GM19351 (cell line): Measurements from ENCODE around the gene NUP85.
"Not testable (repeated sequence)": the region's sequence is repeated elsewhere in the genome, so short reads cannot be mapped to it uniquely, and the experiment has no call there.

Source experiments
- ATAC-seq: cut with Tn5 transposase; IDR thresholded peaks from one replicate; pipeline ENCODE4 v1.9.1; 2021; ENCODE audit warnings: mild to moderate bottlenecking, moderate library complexity; ENCODE audit not compliant: unreplicated experiment

Gene NUP85

DNA sequence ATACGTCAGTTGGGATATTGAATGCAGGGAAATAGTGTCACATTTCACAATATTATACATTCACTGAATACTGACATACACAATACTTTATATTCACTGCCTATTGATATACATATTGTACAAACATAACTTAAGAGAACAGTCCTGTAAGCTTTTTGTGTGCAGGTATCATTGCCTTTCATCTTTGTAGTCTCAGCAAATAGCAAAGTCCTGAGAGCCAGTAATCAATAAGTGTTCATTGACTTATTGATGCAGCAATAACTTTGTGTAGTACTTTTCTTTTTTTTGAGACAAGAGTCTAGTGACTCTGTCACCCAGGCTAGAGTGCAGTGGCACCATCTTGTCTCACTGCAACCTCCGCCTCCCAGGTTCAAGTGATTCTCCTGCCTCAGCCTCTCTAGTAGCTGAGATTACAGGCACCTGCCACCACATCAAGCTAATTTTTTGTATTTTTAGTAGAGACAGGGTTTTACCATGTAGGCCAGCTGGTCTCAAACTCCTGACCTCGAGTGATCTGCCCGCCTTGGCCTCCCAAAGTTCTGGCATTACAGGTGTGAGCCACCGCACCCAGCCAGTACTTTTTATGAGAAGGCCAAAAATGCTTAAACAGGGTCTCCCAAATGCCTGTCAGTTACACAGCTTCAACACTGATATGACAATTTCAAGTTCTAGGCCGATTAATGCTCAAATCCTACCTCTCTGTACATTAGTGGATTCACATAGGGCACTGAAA lies 5.4 kb upstream of the NUP85 start:
- no peak for ATAC-seq

DNA sequence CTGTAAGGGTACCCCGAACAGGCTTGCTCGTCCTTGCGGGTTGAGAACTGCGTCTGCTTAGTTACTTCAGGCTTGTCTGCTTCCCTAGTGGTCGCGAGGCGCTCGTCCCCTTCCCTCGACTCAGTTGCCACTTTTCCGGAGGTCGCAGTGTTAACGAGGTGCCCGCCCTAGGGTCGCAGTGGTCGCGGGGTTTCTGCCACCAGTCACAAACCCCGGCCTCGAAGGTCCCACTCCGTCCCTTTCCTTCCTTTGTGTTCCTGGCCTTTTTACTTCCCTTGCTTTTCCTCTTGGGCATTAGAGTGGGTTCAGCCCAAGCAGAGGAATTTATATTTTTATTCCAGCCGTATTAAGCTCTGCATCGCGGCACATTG lies 299 bp downstream of the NUP85 start:
- ATAC-seq, result no peak

DNA sequence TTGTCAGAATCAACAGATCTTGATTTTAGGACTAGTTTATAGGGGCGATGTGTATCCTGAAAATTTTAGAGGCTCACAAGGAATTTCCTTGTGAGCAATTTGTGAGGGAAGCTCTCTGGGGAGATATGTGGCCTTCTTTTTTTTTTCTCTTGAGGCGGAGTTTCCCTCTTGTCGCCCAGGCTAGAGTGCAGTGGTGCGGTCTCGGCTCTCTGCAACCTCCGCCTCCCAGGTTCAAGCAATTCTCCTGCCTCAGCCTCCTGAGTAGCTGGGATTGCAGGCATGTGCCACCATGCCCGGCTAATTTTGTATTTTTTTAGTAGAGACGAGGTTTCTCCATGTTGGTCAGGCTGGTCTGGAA lies 1.6 kb downstream of the NUP85 start:
- not testable (repeated sequence) for ATAC-seq

- ATAC-seq, result no peak
Measured at GRCh38 chr17:75207760-75208159, 2.3 kb downstream of the NUP85 start.

DNA sequence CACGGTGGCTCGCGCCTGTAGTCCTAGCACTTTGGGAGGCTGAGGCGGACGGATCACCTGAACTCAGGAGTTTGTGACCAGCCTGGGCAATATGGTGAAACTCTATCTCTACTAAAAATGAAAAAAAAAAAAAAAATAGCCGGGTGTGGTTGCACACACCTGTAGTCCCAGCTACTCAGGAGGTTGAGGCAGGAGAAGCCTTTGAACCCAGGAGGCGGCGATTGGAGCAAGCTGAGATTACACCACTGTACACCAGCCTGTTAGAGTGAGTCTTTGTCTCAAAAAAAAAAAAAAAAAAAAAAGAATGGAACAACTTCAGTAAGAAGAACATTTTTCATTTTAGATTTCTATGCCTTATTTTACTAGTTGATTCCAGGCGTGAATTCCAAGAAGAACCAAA lies 2.7 kb downstream of the NUP85 start:
- ATAC-seq, result no peak

- ATAC-seq, result no peak
Measured at GRCh38 chr17:75209061-75209460, 3.6 kb downstream of the NUP85 start.

DNA sequence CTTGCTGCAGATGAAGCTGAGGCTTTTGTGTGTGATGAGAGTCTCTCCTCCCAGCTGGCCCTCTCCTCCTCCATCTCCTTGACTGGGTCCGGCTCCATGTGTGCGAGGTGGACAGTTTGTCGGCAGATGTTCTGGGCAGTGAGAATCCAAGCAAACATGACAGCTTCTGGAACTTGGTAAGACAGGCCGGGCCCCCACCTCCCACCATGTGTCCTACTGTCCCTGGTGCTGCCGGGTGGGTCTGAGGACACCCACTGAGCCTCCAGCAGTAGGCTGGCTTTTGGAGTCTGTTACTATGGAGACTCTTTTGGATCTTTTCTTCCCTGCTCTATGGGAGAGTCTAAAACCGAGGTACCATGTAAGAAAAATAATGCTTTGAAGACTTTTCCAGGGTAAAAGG lies 12.7 kb downstream of the NUP85 start:
- ATAC-seq, result no peak

DNA sequence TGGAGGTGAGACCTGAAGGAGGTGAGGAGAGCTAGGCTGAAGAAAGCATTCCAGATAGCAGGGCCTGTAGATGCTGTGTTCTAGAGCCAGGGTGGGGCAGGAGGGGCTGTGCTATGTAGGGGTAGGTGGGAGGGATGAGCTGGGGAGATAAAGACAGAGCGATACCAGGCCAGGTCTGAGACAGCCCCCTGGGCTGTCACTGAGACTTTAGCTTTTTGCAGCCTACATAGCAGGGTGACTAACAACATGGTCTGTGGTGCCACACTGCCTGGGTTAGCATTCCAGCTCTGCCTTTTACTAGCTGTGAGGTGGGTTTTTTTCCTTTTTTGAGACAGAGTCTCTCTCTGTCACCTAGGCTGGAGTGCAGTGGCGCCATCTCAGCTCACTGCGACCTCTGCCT lies 14.3 kb downstream of the NUP85 start:
- no peak for ATAC-seq

DNA sequence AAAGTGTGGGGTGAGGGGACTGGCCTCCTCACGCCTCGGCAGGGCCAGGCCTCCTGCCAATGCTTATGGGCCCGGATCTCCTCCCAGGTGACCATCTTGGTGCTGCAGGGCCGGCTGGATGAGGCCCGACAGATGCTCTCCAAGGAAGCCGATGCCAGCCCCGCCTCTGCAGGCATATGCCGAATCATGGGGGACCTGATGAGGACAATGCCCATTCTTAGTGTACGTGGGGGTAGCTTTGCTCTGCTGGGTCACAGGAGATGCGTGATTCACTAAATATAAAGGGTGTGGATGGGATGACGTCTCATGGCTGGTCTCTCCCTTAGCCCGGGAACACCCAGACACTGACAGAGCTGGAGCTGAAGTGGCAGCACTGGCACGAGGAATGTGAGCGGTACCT lies 19.5 kb downstream of the NUP85 start:
- ATAC-seq, result no peak

DNA sequence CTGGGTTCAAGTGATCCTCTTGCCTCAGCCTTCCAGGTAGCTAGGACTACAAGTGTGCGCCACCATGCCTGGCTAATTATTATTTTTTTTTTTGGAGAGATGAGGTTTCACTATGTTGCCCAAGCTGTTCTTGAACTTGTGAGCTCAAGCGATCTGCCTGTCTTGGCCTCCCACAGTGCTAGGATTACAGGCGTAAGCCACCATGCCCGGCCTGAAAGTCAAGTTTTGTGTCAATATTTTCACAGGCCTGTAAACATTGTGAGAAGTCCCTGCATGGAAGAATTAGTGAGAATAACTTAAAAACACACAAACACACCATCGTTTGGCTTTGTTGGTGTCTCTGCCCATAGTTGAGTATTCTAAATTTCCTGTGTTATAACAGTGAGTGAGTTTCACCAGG lies 22.2 kb downstream of the NUP85 start:
- no peak for ATAC-seq

DNA sequence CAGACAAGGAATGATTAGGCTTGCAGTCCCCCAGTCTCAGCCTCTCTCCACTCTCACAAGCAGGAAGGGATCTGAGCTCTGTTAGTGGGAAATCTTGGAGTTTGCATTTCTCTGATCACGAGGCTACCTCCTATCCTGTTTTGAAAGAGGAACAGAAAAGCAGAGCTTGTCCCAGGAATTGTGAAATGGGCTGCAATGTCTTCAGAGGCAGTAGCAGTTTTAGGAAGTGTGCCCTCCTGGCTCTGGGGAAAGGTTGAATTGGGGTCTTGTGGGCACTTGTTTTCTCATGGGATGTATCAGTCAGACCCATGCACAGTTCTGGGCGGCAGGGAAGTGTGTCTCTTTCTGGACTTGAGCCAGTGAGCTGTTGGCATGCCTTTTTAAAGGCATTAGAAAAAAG lies 22.8 kb downstream of the NUP85 start:
- no peak for ATAC-seq

DNA sequence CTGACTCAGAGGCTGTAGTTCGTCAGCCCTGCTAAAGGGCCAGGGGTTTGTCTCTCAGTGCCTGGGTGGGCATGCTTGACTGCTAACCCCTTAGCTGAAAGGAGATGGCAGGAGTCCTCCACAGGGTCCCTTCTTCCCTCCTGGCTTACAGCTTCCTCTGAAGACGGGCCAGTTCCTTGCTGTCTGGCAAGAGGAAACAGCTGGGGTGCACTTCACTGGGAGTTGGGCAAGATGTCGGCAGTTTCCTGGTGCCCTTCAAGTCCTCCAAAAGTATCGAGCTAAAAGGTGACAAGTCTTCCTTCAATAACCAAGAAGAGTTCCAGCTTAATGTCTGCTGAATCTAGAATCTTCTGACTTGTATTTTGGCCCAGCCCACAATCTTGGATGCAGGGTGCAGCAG lies 23.4 kb downstream of the NUP85 start:
- no peak for ATAC-seq

- no peak for ATAC-seq
Measured at GRCh38 chr17:75231071-75231470, 25.6 kb downstream of the NUP85 start.

DNA sequence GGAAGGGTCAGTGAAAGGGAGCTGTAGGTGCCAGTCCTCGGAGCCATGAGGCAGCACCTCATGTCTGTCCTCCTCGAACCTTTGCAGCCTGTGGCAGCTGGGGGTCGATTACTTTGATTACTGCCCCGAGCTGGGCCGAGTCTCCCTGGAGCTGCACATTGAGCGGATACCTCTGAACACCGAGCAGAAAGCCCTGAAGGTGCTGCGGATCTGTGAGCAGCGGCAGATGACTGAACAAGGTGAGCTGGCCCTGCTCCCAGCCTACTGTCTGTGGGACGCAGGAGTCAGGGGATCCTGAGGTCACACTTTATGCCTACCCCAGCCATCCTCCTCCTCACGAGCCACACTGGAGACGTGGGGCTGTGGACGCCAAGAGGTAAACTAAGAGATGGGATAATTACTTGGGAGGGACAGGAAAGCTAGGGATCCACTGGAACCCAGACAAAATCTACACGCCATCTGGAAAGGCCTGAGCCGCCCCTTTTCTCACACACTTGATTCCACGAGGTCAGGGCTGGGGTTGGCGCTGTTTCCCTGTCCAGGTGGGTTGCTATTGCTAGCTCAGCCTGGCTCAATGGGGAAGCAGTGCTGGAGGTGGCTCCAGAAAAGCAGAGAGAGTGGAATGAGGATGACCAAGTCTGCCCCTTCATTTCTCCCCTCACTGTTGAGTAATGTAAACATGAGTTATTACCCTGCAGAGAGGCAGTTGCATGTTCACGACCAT lies 26.4 kb downstream of the NUP85 start:
- no peak for ATAC-seq

- ATAC-seq, result no peak
Measured at GRCh38 chr17:75232786-75233185, 27.3 kb downstream of the NUP85 start.

DNA sequence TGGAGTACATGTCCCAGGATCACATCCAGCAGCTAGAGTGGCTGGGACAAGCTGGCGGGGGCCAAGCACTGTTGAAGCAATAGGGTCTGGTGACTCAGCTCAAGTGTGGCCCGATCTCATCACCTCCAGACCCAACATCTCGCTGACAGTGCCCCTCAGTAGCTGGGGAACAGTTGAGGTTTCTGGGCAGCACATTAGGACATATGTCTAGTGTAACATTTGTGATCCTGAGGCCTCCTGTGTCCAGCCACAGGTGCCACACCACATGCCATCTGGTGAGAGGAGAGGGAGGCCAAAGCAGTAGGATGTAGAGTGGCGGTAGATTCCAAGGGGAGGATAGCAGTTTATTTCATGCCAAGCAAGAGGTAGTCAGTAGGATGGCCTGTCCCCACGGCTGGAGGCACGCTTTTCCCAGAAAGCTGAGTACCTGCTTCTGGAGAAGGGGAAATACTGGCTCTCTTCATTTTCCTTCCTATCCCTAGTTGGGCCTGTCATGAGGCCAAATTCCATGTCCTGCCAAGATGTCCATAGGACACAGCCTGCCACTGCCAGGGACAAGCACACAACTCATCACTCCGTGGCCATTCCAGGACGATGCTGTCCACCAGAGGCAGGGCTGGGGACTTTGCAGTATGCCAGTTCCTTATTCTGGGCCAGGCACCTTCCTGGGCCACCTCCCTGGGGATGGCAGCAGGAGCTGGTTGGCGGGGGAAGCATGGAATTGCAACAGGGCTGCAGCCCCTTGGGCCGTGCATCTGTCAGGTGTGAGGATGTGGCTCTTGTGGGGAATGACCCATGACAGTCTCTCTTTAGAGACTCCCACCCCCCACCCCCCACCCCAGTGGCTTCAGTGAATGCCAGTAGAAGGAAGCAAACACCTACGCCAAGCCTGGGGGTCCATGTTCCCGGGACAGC lies 31.9 kb downstream of the NUP85 start:
- ATAC-seq, result no peak

DNA sequence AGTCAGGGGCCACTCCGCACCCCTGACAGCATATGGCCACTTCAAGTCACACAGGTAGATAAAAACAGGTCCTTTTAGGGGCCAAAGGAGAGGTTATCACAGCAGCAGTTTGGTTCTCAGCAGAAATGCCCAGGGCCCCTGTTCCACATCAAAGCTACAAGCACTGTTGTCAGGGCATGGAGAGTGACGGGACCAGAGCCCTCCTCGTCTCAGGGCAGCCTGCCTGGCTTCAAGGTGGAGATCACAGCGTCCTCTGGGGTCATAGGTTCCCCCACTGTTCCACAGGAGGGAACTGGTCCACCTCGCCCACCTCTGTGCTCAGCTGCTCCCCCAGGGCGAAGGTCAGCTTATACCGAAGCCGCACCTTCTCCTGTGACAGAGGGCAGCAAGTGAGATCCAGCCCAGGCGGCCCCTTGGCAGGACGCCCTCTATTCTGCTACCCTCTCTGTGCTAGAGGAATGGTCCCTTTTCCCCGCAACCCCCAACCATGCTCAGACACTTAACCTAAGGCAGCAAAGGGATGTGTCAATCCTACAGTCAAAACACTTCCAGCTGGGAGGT lies 32.6 kb downstream of the NUP85 start:
- no peak for ATAC-seq

DNA sequence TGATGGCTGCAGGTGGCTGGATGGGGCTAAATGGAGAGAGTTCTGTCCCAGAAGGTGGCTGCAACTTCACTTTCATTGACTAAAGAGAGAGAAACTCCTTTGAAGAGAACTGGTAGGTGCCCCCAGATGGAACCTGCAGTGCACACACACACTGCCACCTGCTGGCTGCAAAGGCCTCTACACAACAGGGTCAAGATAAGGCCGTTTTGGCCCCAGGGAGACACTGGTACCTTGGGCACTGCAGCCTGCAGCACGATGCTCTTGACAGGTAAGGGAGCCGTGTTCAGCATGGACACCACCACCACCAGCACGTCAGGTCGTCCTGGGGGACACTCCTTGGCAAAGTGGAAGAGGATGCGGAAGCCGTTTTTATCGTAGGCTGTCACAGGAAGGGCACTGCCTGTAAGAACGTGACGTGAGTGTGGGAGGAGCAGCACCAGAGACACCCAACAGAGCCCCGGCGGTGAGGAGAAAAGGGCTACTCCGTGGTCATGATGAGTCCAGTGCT lies 33.3 kb downstream of the NUP85 start:
- ATAC-seq, result no peak

GRCh38 chr17:75239214-75239613 lies 33.7 kb downstream of the NUP85 start:
- no peak for ATAC-seq

GRCh38 chr17:75239778-75240393 lies 34.4 kb downstream of the NUP85 start:
- no peak for ATAC-seq
